Measurements from ENCODE around the gene MAPT.

MAPT gene

GRCh38 chr17:46049656-46050055 is 155.3 kb downstream of the MAPT start:
- DNase-seq (ENCODE audit: low read depth in 2 of 2): no peak

- DNase-seq (ENCODE audit: low read depth in 2 of 2): no peak
These were observed 159.7 kb downstream of the MAPT start for GRCh38 chr17:46053911-46054534.

DNA sequence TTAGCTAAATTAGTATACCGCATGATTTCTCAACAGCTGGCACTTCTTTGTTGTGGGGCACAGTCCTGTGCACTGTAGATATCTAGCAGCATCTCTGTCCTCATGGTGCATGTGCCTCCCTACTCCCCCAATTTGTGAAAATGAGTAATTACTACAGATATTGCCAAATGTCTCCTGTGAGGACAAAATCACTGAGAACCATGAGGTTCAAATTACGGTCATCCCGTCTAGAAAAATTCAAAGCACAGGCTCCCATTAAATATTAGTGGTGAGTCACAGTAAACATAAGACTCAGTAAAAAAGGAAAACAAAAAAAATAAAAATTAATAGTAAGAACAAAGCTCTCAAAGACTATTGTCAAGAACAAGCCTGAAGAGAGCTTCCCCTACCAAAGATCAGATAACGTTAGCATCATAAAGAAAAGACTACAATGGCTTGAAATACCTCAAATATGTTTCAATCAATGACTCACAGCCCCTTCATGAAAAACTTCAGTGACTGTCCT is 162.5 kb downstream of the MAPT start:
- no peak for DNase-seq (ENCODE audit: low read depth in 2 of 2)

DNA sequence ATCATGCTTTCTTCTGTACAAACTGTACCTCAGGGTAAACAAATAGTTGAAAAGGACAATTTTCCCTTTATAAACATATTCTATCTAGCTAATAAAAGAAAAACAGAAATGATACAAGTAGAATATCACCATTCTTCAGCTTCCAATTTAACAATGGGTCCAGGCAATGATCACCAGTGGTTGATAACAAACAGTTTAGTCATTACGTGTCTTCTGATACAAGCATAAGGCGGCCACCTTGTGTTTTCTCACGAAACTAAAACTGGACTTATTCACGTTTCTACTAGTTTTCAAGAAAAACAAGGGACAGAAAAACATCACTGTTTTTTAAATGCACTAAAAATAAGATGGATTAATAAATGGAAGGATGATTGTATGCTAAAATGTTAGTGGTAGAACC is 163.0 kb downstream of the MAPT start:
- no peak for DNase-seq (ENCODE audit: low read depth in 2 of 2)

- DNase-seq (ENCODE audit: low read depth in 2 of 2): no peak
These were observed 165.1 kb downstream of the MAPT start for GRCh38 chr17:46059486-46059885.

GRCh38 chr17:46060461-46060860 is 166.1 kb downstream of the MAPT start:
- no peak for DNase-seq (ENCODE audit: low read depth in 2 of 2)

DNA sequence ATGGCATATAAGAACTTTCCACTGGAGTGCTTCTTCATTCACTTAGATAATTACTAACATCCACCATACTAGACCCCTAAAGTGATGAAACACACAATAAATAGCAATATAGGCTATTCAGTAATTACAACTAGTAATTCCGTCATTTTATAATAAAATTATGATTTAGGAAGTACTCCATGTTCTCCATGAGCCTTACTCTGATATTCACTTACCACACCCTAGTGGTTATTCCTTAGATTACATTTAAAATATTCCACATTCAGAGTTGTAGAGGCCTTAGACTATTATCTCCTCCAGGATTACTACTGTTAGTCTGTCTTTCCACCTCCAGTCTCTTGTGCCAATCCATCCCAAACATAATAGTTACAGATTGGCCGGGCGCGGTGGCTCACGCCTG is 167.1 kb downstream of the MAPT start:
- DNase-seq (ENCODE audit: low read depth in 2 of 2): no peak

GRCh38 chr17:46063241-46063640 is 168.9 kb downstream of the MAPT start:
- no peak for DNase-seq (ENCODE audit: low read depth in 2 of 2)

GRCh38 chr17:46064460-46064859 is 170.1 kb downstream of the MAPT start:
- no peak for DNase-seq (ENCODE audit: low read depth in 2 of 2)

- DNase-seq (ENCODE audit: low read depth in 2 of 2): no peak
These were observed 177.4 kb downstream of the MAPT start for GRCh38 chr17:46071796-46072195.

GRCh38 chr17:46072998-46073397 is 178.6 kb downstream of the MAPT start:
- DNase-seq (ENCODE audit: low read depth in 2 of 2): no peak

- no peak for DNase-seq (ENCODE audit: low read depth in 2 of 2)
These were observed 180.2 kb downstream of the MAPT start for GRCh38 chr17:46074540-46074939.
